Activated naive CD4-positive, alpha-beta T cell treated with anti-CD3 and anti-CD28 coated beads for 36 hours (primary cell): ENCODE measurements around the gene PDLIM5. TPM values are rescaled to one million over a fixed set of nuclear protein-coding genes. Genes with fewer than 3 reads are reported as not detected.

Experiments
- CTCF ChIA-PET: fragments of 350-600 bp; sonication (Branson Sonifier 250); formaldehyde crosslinking; loops from one replicate; lab custom pipeline; 2021; ENCODE audit warnings: antibody characterized with exemption; lab: Charles Lee
- DNase-seq: peaks from one replicate; pipeline ENCODE4 v3.0.0-alpha.2; 2020
- H3K27ac Mint-ChIP-seq: one replicate; pipeline ENCODE4 v1.8.0; 2021; ENCODE audit warnings: mild to moderate bottlenecking, mixed read lengths
- H3K27me3 Mint-ChIP-seq: one replicate; pipeline ENCODE4 v1.8.0; 2021; ENCODE audit warnings: low read depth, mixed read lengths
- H3K36me3 Mint-ChIP-seq: one replicate; pipeline ENCODE4 v1.8.0; 2021; ENCODE audit warnings: low read depth, mixed read lengths
- H3K4me1 Mint-ChIP-seq: one replicate; pipeline ENCODE4 v1.8.0; 2021; ENCODE audit warnings: low read depth, mixed read lengths
- H3K4me3 Mint-ChIP-seq: one replicate; pipeline ENCODE4 v1.8.0; 2021; ENCODE audit warnings: mild to moderate bottlenecking, moderate library complexity, mixed read lengths
- H3K9me3 Mint-ChIP-seq: one replicate; pipeline ENCODE4 v1.8.0; 2021; ENCODE audit warnings: mixed read lengths
- intact Hi-C: fragments of 100-400 bp; cut with micrococcal nuclease; formaldehyde crosslinking; loops from one replicate; pipeline ENCODE4 v1.15.1; 2023
- total RNA-seq, 2 experiments: library from RNA; stranded (reverse); gene quantifications; one replicate each; pipeline ENCODE4 v1.2.3, GENCODE V29; 2021

The PDLIM5 gene
- total RNA-seq, 2 experiments from 2014 or later, result 19.0 to 22.2 TPM

DNA sequence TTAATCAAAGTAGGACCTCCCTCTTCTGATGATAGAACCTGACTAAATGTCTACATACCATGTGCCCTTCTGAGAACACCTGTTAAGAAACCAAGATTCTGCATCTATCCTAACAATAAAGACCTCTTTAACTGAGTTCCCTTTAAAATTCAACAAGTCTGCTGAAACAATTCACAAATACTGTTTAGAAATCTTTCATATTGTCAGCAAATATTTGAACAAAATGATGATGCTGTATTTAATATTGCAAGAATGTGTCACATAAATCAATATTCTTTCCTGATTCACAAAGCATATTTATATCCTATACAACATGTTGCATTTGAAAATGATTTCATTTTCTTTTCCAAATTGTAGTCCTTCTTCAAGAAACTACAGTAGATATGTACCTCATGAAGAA, 246.4 kb downstream of the PDLIM5 start:
- no peaks in the 10 kb centered on the region for H3K27me3 Mint-ChIP-seq
- CTCF ChIA-PET, result no interaction called here
- H3K27ac Mint-ChIP-seq, result no peak overlapping the region
- intact Hi-C loops, result no loop called here
- no peak for DNase-seq
- H3K36me3 Mint-ChIP-seq, result no peaks in the 10 kb centered on the region
- no peaks in the 10 kb centered on the region for H3K4me1 Mint-ChIP-seq
- no peak overlapping the region for H3K4me3 Mint-ChIP-seq
- no peaks in the 10 kb centered on the region for H3K9me3 Mint-ChIP-seq

- H3K27ac Mint-ChIP-seq, result no peak overlapping the region
- CTCF ChIA-PET, result no interaction called here
- DNase-seq, result no peak
- no peaks in the 10 kb centered on the region for H3K27me3 Mint-ChIP-seq
- no peaks in the 10 kb centered on the region for H3K36me3 Mint-ChIP-seq
- intact Hi-C loops, result no loop called here
- no peaks in the 10 kb centered on the region for H3K4me1 Mint-ChIP-seq
- H3K4me3 Mint-ChIP-seq, result no peak overlapping the region
- no peaks in the 10 kb centered on the region for H3K9me3 Mint-ChIP-seq
These were observed 248.6 kb downstream of the PDLIM5 start for GRCh38 chr4:94700298-94700697.

DNA sequence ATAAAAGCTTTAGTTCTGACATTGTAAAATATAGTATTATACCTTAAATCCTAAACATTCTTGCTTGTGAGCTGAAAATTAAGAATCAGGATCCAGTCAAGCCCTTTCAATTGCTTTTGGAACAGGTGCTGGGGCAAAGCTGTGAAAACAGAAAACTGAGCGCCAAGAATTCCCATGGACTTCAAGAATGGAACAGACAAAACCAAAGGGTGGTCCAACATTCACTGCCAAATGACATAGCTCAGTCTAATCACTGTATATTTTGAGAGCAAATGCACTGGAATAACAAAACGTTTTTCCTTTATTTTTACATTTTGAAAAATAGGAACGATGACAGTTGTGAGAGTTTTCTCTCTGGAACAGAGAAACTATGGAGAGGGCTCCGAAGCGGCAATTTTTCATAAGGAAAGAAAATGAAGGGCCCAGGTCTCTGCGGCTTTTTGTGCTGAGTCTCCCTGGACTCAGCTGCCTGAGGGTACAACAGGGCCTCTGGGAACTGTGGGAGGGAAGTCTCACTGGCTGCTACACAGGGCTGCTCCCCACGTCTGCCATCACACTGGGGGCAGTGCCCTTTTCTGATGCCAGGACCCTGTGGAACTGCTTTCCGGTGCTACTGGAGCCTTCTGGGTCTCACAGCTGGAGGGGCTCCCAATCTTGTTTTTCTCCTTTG, 250.0 kb downstream of the PDLIM5 start:
- DNase-seq, result no peak
- Mint-ChIP-seq H3K27me3 (no peaks in the 10 kb centered on the region), H3K4me3 (no peak overlapping the region), H3K27ac (no peak overlapping the region), H3K36me3 (no peaks in the 10 kb centered on the region), H3K4me1 (no peaks in the 10 kb centered on the region), H3K9me3 (no peaks in the 10 kb centered on the region)
- intact Hi-C loops, result no loop called here
- CTCF ChIA-PET, result no interaction called here

GRCh38 chr4:94711635-94712034, 259.9 kb downstream of the PDLIM5 start:
- no peak overlapping the region for H3K27ac Mint-ChIP-seq
- H3K36me3 Mint-ChIP-seq, result no peaks in the 10 kb centered on the region
- CTCF ChIA-PET, result no interaction called here

DNA sequence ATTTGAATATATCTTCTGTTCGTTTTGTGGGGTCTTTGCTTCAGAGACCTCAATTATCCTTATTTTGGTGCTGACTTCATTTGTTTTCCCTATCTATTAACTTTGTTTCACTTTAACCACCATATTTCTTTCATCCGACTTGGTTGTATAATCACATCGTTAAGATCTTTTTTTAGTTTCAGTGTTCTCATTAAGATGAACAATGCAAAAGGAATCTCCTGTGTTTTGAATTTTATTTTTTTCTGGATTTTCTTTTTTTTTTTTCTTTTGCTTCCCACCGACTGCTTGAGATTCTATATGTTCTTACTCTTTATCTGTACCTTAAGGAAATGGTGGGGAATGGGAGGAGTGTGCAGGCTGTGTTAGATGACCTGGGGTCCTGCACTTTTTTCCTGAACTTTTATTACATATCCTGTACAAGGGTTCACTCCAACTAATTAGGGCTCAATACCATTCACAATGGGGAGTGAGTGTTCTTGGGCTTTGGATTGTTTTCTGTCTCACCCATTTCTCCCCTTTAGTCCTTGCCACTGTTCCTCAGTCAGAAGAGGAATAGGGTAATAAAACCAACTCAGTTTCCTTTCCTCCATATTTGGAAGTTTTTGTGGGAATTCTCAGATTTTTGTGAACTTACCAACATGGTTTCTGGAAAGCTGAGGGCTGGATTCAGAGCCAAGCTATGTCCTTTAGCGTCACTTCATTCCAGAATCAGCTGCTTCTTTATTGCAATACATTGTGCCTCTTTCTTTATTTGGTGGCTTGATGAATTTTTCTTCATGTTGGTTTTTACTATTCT, 262.8 kb downstream of the PDLIM5 start:
- CTCF ChIA-PET, result no interaction called here
- no peaks in the 10 kb centered on the region for H3K9me3 Mint-ChIP-seq
- intact Hi-C loops, result no loop called here
- no peak overlapping the region for H3K4me3 Mint-ChIP-seq
- H3K4me1 Mint-ChIP-seq, result no peaks in the 10 kb centered on the region
- H3K27ac Mint-ChIP-seq, result no peak overlapping the region
- no peaks in the 10 kb centered on the region for H3K36me3 Mint-ChIP-seq
- H3K27me3 Mint-ChIP-seq, result peaks cover 3% of the 10 kb centered on the region
- DNase-seq, result no peak

More at GRCh38 chr4:94711635-94712034, 259.9 kb downstream of the PDLIM5 start:
- no peaks in the 10 kb centered on the region for H3K4me1 Mint-ChIP-seq
- H3K9me3 Mint-ChIP-seq, result peaks cover 2% of the 10 kb centered on the region
- H3K27me3 Mint-ChIP-seq, result peaks cover 3% of the 10 kb centered on the region
- intact Hi-C loops, result no loop called here
- no peak for DNase-seq
- H3K4me3 Mint-ChIP-seq, result no peak overlapping the region

- no peaks in the 10 kb centered on the region for H3K36me3 Mint-ChIP-seq
- no peaks in the 10 kb centered on the region for H3K9me3 Mint-ChIP-seq
- no peak for DNase-seq
- intact Hi-C loops, result no loop called here
- no peak overlapping the region for H3K27ac Mint-ChIP-seq
- CTCF ChIA-PET, result interaction anchor here (0.6 kb wide), 1 partner anchor 11 kb away, joined by 3 read pairs; no protein-coding TSS in a partner anchor
- no peak overlapping the region for H3K4me3 Mint-ChIP-seq
- peaks cover 3% of the 10 kb centered on the region for H3K27me3 Mint-ChIP-seq
- H3K4me1 Mint-ChIP-seq, result no peaks in the 10 kb centered on the region
These were observed 264.0 kb downstream of the PDLIM5 start for GRCh38 chr4:94715726-94716125.

Other genes with a start within 250 kb of the PDLIM5 start
- gene SMARCAD1, start 244.1 kb upstream of the PDLIM5 start, total RNA-seq, result 10 to 100 TPM; 20.4 to 20.7 TPM
- gene HPGDS, start 109.1 kb upstream of the PDLIM5 start, total RNA-seq, result not detected